GM19239 (cell line): ENCODE data around the gene HTR2C.

Experiments
- DNase-seq: peaks from one replicate; pipeline ENCODE4 v3.0.0; 2011; ENCODE audit warnings: low spot score; ENCODE audit not compliant: insufficient read length
- FAIRE-seq: peaks from 2 replicates; lab custom pipeline; 2011; peaks lifted over from hg19 to GRCh38; lab: Jason Lieb, UNC

Gene HTR2C

DNA sequence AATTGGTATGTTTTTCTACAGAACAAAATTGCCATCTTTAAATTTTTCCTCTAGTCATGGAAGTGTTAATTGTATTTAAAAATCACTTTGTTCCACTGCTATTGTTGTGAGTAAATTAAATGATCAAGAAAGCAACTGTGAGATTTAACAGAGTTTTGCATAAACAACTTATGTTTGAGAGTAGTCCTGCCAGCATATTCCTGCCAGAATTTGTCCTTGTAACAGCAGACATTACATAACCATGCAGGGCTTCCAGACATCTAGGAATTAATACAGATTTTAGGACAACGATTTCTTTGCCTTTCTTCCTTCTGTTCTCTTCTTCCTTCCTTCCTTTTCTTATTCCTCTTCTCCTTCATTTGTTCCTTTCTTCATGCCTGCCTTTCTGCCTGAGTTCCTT lies 125.5 kb downstream of the HTR2C start:
- no peak for FAIRE-seq
- no peak for DNase-seq

GRCh38 chrX:114710571-114710970 lies 126.7 kb downstream of the HTR2C start:
- FAIRE-seq: no peak

GRCh38 chrX:114712466-114712865 lies 128.6 kb downstream of the HTR2C start:
- DNase-seq: no peak
- no peak for FAIRE-seq

More at GRCh38 chrX:114710571-114710970, 126.7 kb downstream of the HTR2C start:
- DNase-seq: no peak

- DNase-seq (no peak), FAIRE-seq (no peak)
Measured at GRCh38 chrX:114715096-114715495, 131.2 kb downstream of the HTR2C start.

- no peak for DNase-seq
- no peak for FAIRE-seq
Measured at GRCh38 chrX:114717921-114718320, 134.0 kb downstream of the HTR2C start.

DNA sequence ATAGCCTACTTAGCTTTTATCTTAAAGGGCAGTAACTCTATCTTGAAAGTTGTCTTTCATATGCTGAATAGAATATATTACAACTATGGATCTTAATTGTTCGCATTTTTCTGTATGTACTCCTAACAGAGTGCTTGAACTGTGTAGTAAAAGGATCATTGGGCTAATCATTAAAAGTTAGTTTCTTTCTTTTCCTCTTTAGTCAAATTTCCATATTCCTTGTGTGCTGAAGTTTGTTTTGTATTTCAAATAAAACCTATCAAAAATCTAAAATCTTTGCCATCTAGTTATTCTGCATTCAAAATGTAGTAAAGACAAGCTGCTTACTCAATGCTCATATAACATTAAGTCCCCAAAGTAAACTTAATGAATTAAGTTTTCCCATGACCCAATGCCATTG lies 182.7 kb downstream of the HTR2C start:
- FAIRE-seq: no peak
- DNase-seq: no peak

DNA sequence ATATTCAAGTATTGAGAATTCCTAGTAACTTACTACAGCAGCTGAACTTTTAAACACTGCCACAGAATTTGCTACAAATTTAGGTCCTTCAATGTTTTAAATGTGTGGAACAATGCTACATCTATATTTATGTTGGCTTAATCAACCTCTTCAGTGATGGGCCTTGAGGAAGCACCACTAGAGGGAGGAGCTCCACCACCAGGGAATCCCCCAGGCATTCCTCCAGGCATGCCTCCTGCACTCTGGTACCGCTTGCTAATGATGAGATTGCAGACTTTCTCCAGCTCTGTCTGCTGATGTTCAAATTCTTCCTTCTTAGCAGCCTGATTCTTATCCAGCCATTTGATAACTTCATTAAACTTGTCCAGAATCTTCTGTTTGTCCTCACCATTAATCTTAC lies 190.8 kb downstream of the HTR2C start:
- DNase-seq (no peak), FAIRE-seq (no peak)

- no peak for DNase-seq
- no peak for FAIRE-seq
Measured at GRCh38 chrX:114782925-114783324, 199.0 kb downstream of the HTR2C start.

DNA sequence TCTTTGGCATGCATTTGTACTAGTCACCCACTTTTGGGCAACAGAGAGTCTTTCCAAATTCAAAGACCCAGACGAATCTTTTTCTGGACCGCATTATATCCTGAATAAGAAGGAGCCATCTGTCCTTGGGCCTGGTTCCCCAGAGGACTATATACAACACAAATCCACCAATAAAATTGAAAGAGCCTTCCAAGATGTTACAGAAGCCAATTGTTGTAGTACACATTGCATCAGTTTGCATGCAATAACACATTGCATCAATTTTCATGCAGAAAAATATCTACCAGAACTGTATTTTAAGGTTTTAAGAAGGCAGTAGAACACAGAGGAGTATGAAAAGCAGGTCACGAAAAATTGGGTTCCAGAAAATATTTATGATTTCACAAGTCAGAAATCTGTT lies 203.2 kb downstream of the HTR2C start:
- FAIRE-seq (no peak), DNase-seq (no peak)

DNA sequence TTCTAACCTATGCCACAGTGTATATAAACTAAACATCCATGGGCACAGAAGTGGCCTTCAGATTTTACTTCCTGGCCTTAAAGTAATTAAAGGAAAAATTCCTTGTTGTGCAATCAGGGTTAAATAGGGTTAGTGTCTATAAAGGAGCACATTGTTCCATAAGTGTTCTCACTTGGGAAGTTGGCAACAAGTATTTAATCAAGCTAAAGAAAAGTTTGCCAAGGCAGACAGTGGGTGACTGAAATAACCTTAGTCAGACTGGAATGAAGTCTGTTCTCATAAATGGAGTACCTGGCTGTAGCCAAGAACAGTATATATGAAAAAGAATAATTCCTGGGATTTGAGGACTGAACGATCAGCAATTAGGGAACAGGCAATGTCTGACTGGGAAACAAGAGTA lies 213.6 kb downstream of the HTR2C start:
- FAIRE-seq (no peak), DNase-seq (no peak)

DNA sequence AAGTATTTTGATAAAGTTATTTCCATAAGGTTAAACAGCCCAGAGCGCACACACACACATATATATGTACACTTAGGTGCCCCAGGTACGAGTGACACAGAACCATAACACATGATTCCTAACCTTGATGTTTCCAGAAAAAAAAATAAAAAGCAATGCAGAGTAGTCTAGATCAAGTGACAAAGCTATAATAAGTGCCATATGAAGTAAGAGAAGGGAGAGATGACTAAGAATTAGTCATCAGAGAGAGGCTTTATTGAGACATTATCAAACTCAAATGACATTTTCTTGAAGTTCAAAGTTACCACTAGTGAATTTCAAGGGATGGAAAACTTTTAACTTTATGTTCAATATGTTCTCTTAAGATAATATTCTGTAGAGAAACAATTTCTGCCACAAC lies 215.0 kb downstream of the HTR2C start:
- no peak for FAIRE-seq
- no peak for DNase-seq

- FAIRE-seq (no peak), DNase-seq (no peak)
Measured at GRCh38 chrX:114800719-114801118, 216.8 kb downstream of the HTR2C start.

DNA sequence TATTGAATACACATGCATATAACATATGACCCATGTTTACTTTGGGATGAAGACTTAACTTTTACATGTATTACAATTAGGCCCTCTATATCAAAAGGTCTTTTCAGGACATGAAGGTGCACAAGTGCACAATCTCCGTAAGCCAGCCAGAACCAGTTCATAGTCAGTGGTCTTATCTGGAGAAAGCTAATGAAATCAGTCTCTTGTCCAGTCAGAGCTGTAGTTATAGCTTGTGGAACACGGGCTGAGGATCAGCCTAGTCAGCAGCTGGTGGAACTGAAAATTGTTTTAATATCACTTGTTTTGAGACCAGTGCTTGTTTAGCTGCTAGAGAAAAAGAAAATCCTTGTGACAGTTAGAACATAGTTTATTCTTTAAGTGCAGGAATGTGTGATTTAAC lies 235.6 kb downstream of the HTR2C start:
- no peak for FAIRE-seq

GRCh38 chrX:114841051-114841450 lies 257.2 kb downstream of the HTR2C start:
- DNase-seq (no peak), FAIRE-seq (no peak)

More for the DNA sequence above, 235.6 kb downstream of the HTR2C start:
- DNase-seq: no peak

- no peak for DNase-seq
- FAIRE-seq: no peak
Measured at GRCh38 chrX:114842181-114842580, 258.3 kb downstream of the HTR2C start.

DNA sequence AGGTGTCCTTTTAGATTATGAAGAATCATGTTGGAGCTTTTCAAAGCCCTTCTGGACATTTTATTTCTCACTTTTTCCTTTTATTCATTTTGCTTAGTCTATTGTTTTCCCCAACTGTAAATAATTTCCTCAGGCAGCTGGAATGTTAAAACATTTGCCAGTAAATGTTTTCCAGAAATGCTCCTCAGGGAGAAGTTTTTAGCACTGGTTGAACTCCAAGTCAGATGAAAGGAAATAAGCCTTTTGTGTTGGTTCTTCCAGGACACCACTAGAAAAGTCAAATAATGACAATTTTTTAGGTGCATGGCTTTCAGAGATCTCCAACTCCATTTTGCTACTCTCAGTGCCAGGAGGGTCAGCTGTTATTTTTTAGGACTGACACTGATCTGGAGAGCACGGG lies 305.6 kb downstream of the HTR2C start:
- DNase-seq (no peak), FAIRE-seq (no peak)

DNA sequence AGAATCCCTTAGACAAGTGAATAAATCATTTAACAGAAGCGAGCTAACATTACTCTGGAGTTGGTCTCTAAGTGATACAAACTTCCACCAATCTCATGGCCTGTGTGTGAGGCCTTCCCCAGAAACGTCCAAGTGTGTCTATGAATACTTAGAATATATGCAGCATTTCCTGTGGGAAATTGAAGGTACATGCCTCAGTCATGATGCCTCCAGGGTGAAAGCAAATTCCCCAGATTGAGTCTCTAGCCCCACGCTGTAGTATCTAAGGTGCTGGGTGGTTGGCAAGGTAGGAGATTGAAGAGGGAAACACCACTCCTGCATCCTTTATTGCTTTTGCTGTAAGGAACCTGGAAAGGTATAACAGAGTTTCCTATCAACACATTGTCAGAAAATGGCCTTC lies 319.7 kb downstream of the HTR2C start:
- DNase-seq (no peak), FAIRE-seq (no peak)

DNA sequence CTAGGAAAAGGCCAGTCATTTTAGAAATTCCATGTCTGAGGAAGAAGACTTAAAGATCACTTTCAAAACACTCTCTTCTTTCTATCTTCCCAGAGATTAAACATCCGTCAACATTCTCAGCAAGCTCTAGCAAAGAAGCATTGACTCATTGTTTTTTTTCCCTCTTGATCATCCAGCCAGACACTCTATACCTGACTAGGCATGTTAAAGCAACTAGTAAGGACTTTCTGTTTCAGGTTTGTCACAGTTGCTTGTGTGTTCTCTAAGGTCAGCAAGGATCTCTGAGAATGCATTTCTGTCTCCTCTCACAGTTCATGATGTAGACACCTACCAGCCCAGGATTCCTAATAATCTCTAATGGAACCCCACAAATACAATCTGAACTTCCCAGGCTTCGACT lies 321.4 kb downstream of the HTR2C start:
- DNase-seq (no peak), FAIRE-seq (no peak)

DNA sequence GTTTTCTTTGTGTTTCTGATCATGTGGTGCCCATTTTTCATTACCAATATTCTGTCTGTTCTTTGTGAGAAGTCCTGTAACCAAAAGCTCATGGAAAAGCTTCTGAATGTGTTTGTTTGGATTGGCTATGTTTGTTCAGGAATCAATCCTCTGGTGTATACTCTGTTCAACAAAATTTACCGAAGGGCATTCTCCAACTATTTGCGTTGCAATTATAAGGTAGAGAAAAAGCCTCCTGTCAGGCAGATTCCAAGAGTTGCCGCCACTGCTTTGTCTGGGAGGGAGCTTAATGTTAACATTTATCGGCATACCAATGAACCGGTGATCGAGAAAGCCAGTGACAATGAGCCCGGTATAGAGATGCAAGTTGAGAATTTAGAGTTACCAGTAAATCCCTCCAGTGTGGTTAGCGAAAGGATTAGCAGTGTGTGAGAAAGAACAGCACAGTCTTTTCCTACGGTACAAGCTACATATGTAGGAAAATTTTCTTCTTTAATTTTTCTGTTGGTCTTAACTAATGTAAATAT lies 323.2 kb downstream of the HTR2C start:
- FAIRE-seq (no peak), DNase-seq (no peak)

DNA sequence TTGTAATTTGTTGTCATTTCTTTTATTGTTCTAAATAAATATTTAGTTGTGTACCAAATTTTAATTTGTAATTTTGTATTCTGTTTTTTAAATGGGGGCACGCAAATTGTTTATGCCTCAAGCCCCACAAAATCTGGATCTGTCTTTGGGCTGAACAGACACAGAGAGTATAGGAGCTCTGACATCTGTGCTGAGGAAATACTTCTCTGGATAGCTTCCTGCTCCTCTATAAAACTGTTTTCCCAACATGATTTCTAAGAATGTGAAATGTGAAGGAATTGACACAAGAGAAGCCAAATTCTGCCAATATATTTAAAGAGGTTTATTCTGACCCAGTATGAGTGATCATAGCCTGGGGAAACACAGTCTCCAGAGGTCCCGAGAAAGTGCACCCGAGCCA lies 340.5 kb downstream of the HTR2C start:
- DNase-seq (no peak), FAIRE-seq (no peak)

GRCh38 chrX:114924856-114925255 lies 341.0 kb downstream of the HTR2C start:
- no peak for DNase-seq
- FAIRE-seq: no peak

GRCh38 chrX:114930227-114930626 lies 346.3 kb downstream of the HTR2C start:
- DNase-seq (no peak), FAIRE-seq (no peak)

GRCh38 chrX:114932550-114932949 lies 348.7 kb downstream of the HTR2C start:
- FAIRE-seq (no peak), DNase-seq (no peak)
